Panc1 (cell line): ENCODE data around the gene TARS2. TPM values are rescaled to one million over a fixed set of nuclear protein-coding genes. Genes with fewer than 3 reads are reported as not detected.

Experiments
- ATAC-seq: fragments of 200-7000 bp; cut with Tn5 transposase; 2 replicates; pipeline ENCODE4 v1.9.1; 2020; ENCODE audit warnings: mild to moderate bottlenecking, moderate library complexity
- BruUV-seq: library from RNA; stranded (reverse); fragments of 400-500 nt; replicated peaks from 2 replicates; lab custom pipeline; 2021; lab: Mats Ljungman, UMichigan
- CTCF ChIA-PET: fragments of 300-600 bp; sonication (Branson Sonifier 250); formaldehyde crosslinking; loops from one replicate; lab custom pipeline; 2022; ENCODE audit warnings: antibody characterized with exemption; lab: Charles Lee
- POLR2A ChIA-PET: fragments of 300-600 bp; sonication (Branson Sonifier 250); formaldehyde crosslinking; loops from one replicate; lab custom pipeline; 2022; ENCODE audit warnings: antibody characterized with exemption; lab: Charles Lee
- DNase-seq: peaks from one replicate; pipeline ENCODE4 v3.0.0-alpha.2; 2010; ENCODE audit warnings: low read depth, low spot score
- H3K27ac ChIP-seq: 2 replicates; pipeline ENCODE4 v1.5.1; 2011; ENCODE audit warnings: mild to moderate bottlenecking, low read length, inconsistent platforms
- H3K27me3 ChIP-seq: fragments of 200-500 bp; sonication (Bioruptor generic); 2 replicates; pipeline ENCODE4 v1.6.0; 2014; ENCODE audit warnings: low read length, inconsistent platforms; ENCODE audit not compliant: control insufficient read depth, insufficient read depth
- H3K36me3 ChIP-seq: fragments of 200-500 bp; sonication (Bioruptor generic); 2 replicates; pipeline ENCODE4 v1.5.1; 2014; ENCODE audit warnings: inconsistent platforms, mild to moderate bottlenecking, low read length, moderate library complexity; ENCODE audit not compliant: control insufficient read depth, insufficient read depth
- H3K4me1 ChIP-seq: 2 replicates; pipeline ENCODE4 v1.5.1; 2011; ENCODE audit warnings: inconsistent platforms, mild to moderate bottlenecking, low read length, moderate library complexity; ENCODE audit not compliant: control insufficient read depth, insufficient read depth
- H3K4me3 ChIP-seq, 2 experiments: 2 replicates each; pipeline ENCODE4 v1.5.1; 2011 to 2012; ENCODE audit warnings: low read depth in 2 of 2, low read length in 2 of 2, mild to moderate bottlenecking in 2 of 2, inconsistent platforms in 1 of 2, moderate library complexity in 1 of 2
- H3K9me3 ChIP-seq: fragments of 200-500 bp; sonication (Bioruptor generic); 2 replicates; pipeline ENCODE4 v1.5.1; 2014; ENCODE audit warnings: low read depth, mild to moderate bottlenecking, inconsistent platforms, low read length, moderate library complexity; ENCODE audit not compliant: control insufficient read depth, insufficient read depth
- CTCF ChIP-seq: fragments of 450-650 bp; IDR thresholded peaks from 2 replicates; pipeline ENCODE4 v1.5.1; 2017; ENCODE audit warnings: mild to moderate bottlenecking
- POLR2AphosphoS5 ChIP-seq: IDR thresholded peaks from 2 replicates; pipeline ENCODE4 v1.6.1; 2012; ENCODE audit warnings: mild to moderate bottlenecking, low read depth, low read length, moderate library complexity
- REST ChIP-seq, 2 experiments: IDR thresholded peaks; 2 replicates each; pipeline ENCODE4 v1.6.1; 2011 to 2012; ENCODE audit warnings: low read depth in 2 of 2, control low read depth in 1 of 2, low read length in 1 of 2, mild to moderate bottlenecking in 1 of 2, moderate library complexity in 1 of 2; ENCODE audit not compliant: insufficient read depth in 1 of 2
- SIN3A ChIP-seq: IDR thresholded peaks from 2 replicates; pipeline ENCODE4 v1.6.1; 2012; ENCODE audit warnings: low read depth, mild to moderate bottlenecking, low read length, moderate library complexity, borderline replicate concordance; ENCODE audit not compliant: insufficient read depth
- TCF7L2 ChIP-seq: IDR thresholded peaks from 2 replicates; pipeline ENCODE4 v1.6.1; 2011; ENCODE audit warnings: mild to moderate bottlenecking, low read depth, low read length, inconsistent platforms
- in situ Hi-C: cut with HindIII; loops from 2 replicates; pipeline ENCODE4 v1.10.0; 2016; ENCODE audit warnings: low sequenced_read_pairs, low pct_unique_long_range_greater_than_20kb
- intact Hi-C: fragments of 100-400 bp; cut with micrococcal nuclease; formaldehyde crosslinking; loops from one replicate; pipeline ENCODE4 v1.10.0; 2022; ENCODE audit not compliant: unreplicated experiment
- total RNA-seq: library from RNA; stranded (reverse); gene quantifications from one replicate; pipeline ENCODE4 v1.2.1, GENCODE V29; 2021; ENCODE audit not compliant: unreplicated experiment

Gene TARS2
- total RNA-seq, 1 experiment from 2014 or later, result 28.2 TPM

- Histone ChIP-seq H3K27ac (no peak overlapping the region), H3K9me3 (no peaks in the 10 kb centered on the region), H3K4me3 (no peak overlapping the region), H3K36me3 (no peaks in the 10 kb centered on the region), H3K27me3 (no peaks in the 10 kb centered on the region), H3K4me1 (no peaks in the 10 kb centered on the region)
- TF ChIP-seq REST (IDR thresholded peaks at IDR 0.05; ENCODE audit: insufficient read depth in 1 of 2, low read depth in 2 of 2, low read length in 1 of 2) (no peak), CTCF (no peak), POLR2AphosphoS5 (no peak), TCF7L2 (no peak), SIN3A (no peak)
- ATAC-seq (no peak), DNase-seq (no peak)
- CTCF ChIA-PET, result no interaction called here
- POLR2A ChIA-PET, result interaction anchor here (0.7 kb wide), 1 partner anchor 84 kb away, joined by 8 read pairs; no protein-coding TSS in a partner anchor
- no TSS peak for BruUV-seq
- in situ Hi-C loops, result no loop called here
- intact Hi-C loops, result no loop called here
Measured at GRCh38 chr1:150479927-150480352, 7.3 kb upstream of the TARS2 start.

- Histone ChIP-seq H3K4me3 (no peak overlapping the region), H3K27ac (no peak overlapping the region), H3K4me1 (peaks cover 7% of the 10 kb centered on the region), H3K27me3 (no peaks in the 10 kb centered on the region), H3K9me3 (no peaks in the 10 kb centered on the region), H3K36me3 (no peaks in the 10 kb centered on the region; the same call in 1 of the 2 replicates)
- ChIA-PET POLR2A (no interaction called here), CTCF (no interaction called here)
- DNase-seq, result no peak
- in situ Hi-C loops (no loop called here), intact Hi-C loops (no loop called here)
- no TSS peak for BruUV-seq
- TF ChIP-seq TCF7L2 (no peak), REST (IDR thresholded peaks at IDR 0.05; ENCODE audit: insufficient read depth in 1 of 2, low read depth in 2 of 2, low read length in 1 of 2) (no peak), SIN3A (no peak)
- no peak for ATAC-seq
Measured at GRCh38 chr1:150484431-150484830, 2.8 kb upstream of the TARS2 start.
